Activated CD4-positive, CD25-positive, alpha-beta regulatory T cell treated with anti-CD3 and anti-CD28 coated beads, Interleukin-2, amount 50 U/mL, for 16 hours (primary cell): Measurements from ENCODE around the gene FADS6.
"Not testable (repeated sequence)": the region's sequence is repeated elsewhere in the genome, so short reads cannot be mapped to it uniquely, and the experiment has no call there.

Experiments used
- DNase-seq: peaks from one replicate; pipeline ENCODE4 v3.0.0-alpha.2; 2020; ENCODE audit warnings: low read depth, low spot score

The FADS6 gene

GRCh38 chr17:74920642-74921025 is 27.2 kb upstream of the FADS6 start:
- no peak for DNase-seq

- no peak for DNase-seq
Observed at GRCh38 chr17:74920306-74920620, 26.8 kb upstream of the FADS6 start.

GRCh38 chr17:74919440-74920305 is 26.2 kb upstream of the FADS6 start:
- DNase-seq: no peak

GRCh38 chr17:74918906-74919305 is 25.5 kb upstream of the FADS6 start:
- no peak for DNase-seq

- DNase-seq: no peak
Observed at GRCh38 chr17:74917430-74917829, 24.0 kb upstream of the FADS6 start.

- DNase-seq: no peak
Observed at GRCh38 chr17:74916851-74917199, 23.4 kb upstream of the FADS6 start.

- DNase-seq: no peak
Observed at GRCh38 chr17:74916136-74916850, 22.9 kb upstream of the FADS6 start.

GRCh38 chr17:74911423-74911822 is 18.0 kb upstream of the FADS6 start:
- not testable (repeated sequence) for DNase-seq

GRCh38 chr17:74909097-74909496 is 15.7 kb upstream of the FADS6 start:
- DNase-seq: not testable (repeated sequence)

GRCh38 chr17:74907012-74907411 is 13.6 kb upstream of the FADS6 start:
- DNase-seq: no peak

GRCh38 chr17:74906214-74906793 is 12.9 kb upstream of the FADS6 start:
- DNase-seq: not testable (repeated sequence)

- no peak for DNase-seq
Observed at GRCh38 chr17:74904687-74905409, 11.4 kb upstream of the FADS6 start.

- no peak for DNase-seq
Observed at GRCh38 chr17:74903671-74904070, 10.2 kb upstream of the FADS6 start.

GRCh38 chr17:74903034-74903433 is 9.6 kb upstream of the FADS6 start:
- DNase-seq: no peak

- no peak for DNase-seq
Observed at GRCh38 chr17:74901353-74902135, 8.1 kb upstream of the FADS6 start.

GRCh38 chr17:74900208-74900607 is 6.8 kb upstream of the FADS6 start:
- DNase-seq: no peak

- no peak for DNase-seq
Observed at GRCh38 chr17:74898376-74898946, 5.0 kb upstream of the FADS6 start.

GRCh38 chr17:74893936-74894671 is 671 bp upstream of the FADS6 start:
- no peak for DNase-seq

- no peak for DNase-seq
Observed at GRCh38 chr17:74892013-74892841, 1.2 kb downstream of the FADS6 start.
